GM23248 (cell line): Measurements from ENCODE around the gene BMPR1B.

ENCODE experiments used
- EZH2 ChIP-seq: fragments of 200-600 bp; sonication (generic); IDR thresholded peaks from 2 replicates; pipeline ENCODE4 v1.6.1; 2018; ENCODE audit warnings: antibody characterized with exemption, mild to moderate bottlenecking; ENCODE audit not compliant: insufficient read depth, poor library complexity, severe bottlenecking
- EZH2phosphoT487 ChIP-seq: fragments of 200-600 bp; sonication (generic); IDR thresholded peaks from 2 replicates; pipeline ENCODE4 v1.6.1; 2018; ENCODE audit warnings: antibody characterized with exemption, moderate library complexity, mild to moderate bottlenecking, low read depth; ENCODE audit not compliant: insufficient read depth

GRCh38 chr4:95105983-95106382, 348.2 kb downstream of the BMPR1B start:
- TF ChIP-seq EZH2 (no peak), EZH2phosphoT487 (no peak)
